AG04450 (cell line): ENCODE measurements around the gene MELTF. TPM values are rescaled to one million over a fixed set of nuclear protein-coding genes. Genes with fewer than 3 reads are reported as not detected.

Experiments
- CTCF ChIA-PET: fragments of 300-600, 350-600 bp; formaldehyde crosslinking; extraction: SDS; loops from one replicate; lab custom pipeline; 2022; ENCODE audit warnings: antibody characterized with exemption, inconsistent platforms; lab: Charles Lee
- POLR2A ChIA-PET: fragments of 350-600 bp; formaldehyde crosslinking; extraction: SDS; loops from one replicate; lab custom pipeline; 2021; ENCODE audit warnings: antibody characterized with exemption, inconsistent platforms; lab: Yijun Ruan, JAX
- DNase-seq: peaks from one replicate; pipeline ENCODE4 v3.0.0-alpha.2; 2011; ENCODE audit warnings: low read depth, low spot score
- H3K27ac ChIP-seq: one replicate; pipeline ENCODE4 v1.5.1; 2012; ENCODE audit warnings: low read depth, low read length, control low read depth
- H3K27me3 ChIP-seq: one replicate; pipeline ENCODE4 v1.6.0; 2012; ENCODE audit warnings: low read length; ENCODE audit not compliant: control insufficient read depth, insufficient read depth
- H3K4me3 ChIP-seq: 2 replicates; pipeline ENCODE4 v1.5.1; 2011; ENCODE audit warnings: mild to moderate bottlenecking, low read depth, low read length, control low read depth
- H3K9me3 ChIP-seq: 2 replicates; pipeline ENCODE4 v1.5.1; 2012; ENCODE audit warnings: low read length; ENCODE audit not compliant: control insufficient read depth, insufficient read depth
- polyA plus RNA-seq: library from polyadenylated mRNA; depleted of rRNA; stranded (reverse); fragments of >200 nt; gene quantifications from 2 replicates; pipeline ENCODE4 v1.2.3, GENCODE V29; 2011
- TF ChIP-seq, protein P1 (sequence below): IDR thresholded peaks from 2 replicates; pipeline ENCODE4 v1.5.1; 2011; ENCODE audit warnings: low read depth, low read length, control low read depth, inconsistent platforms

MELTF gene
- polyA plus RNA-seq, 1 experiment: 0.55 TPM

DNA sequence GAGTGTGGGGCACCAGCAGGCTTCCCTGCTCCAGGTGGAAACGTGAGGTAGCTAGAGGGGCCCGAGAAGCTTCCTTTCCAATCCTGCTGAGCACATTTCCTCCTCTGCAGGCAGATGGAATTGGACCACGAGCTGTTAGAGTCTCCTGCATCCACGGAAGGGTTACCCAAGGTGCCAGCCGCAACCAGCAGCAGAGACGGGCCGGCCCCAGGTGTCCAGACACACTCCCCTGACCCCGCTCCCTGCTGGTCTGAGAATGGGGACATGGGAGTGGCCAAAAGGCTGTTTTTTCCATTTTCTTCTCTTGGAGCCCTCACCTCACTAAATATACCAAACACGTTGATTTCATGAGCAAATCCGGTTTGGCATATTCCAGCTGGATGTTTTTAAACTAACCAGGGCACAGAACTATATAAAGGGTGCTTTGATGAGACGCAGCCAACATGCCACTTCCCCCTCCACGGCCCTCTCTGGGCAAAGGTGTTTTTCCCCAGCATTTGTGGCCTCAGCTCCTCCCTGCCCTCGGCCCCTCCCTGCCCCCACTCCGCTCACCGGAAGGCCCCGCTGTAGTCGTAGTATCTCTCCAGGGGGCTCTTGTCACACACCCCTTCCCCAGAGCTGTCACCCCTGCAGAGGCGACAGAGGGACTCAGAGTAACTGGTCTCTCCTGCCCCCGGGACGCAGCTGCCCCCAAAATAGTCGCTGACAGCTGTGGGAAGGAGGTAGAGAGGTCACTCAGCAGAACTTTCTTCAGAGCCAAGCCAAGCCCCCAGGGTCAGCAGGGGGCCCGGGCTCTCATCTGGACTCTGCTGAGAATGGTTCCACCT is 7.0 kb downstream of the MELTF start:
- DNase-seq: no peak
- ChIA-PET CTCF (no interaction called here), POLR2A (no interaction called here)
- Histone ChIP-seq H3K27me3 (peaks cover 38% of the 10 kb centered on the region), H3K27ac (no peak overlapping the region), H3K4me3 (no peak overlapping the region), H3K9me3 (no peaks in the 10 kb centered on the region; the same call in 1 of the 2 replicates)
- TF ChIP-seq, protein P1, sequence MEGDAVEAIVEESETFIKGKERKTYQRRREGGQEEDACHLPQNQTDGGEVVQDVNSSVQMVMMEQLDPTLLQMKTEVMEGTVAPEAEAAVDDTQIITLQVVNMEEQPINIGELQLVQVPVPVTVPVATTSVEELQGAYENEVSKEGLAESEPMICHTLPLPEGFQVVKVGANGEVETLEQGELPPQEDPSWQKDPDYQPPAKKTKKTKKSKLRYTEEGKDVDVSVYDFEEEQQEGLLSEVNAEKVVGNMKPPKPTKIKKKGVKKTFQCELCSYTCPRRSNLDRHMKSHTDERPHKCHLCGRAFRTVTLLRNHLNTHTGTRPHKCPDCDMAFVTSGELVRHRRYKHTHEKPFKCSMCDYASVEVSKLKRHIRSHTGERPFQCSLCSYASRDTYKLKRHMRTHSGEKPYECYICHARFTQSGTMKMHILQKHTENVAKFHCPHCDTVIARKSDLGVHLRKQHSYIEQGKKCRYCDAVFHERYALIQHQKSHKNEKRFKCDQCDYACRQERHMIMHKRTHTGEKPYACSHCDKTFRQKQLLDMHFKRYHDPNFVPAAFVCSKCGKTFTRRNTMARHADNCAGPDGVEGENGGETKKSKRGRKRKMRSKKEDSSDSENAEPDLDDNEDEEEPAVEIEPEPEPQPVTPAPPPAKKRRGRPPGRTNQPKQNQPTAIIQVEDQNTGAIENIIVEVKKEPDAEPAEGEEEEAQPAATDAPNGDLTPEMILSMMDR: no peak

DNA sequence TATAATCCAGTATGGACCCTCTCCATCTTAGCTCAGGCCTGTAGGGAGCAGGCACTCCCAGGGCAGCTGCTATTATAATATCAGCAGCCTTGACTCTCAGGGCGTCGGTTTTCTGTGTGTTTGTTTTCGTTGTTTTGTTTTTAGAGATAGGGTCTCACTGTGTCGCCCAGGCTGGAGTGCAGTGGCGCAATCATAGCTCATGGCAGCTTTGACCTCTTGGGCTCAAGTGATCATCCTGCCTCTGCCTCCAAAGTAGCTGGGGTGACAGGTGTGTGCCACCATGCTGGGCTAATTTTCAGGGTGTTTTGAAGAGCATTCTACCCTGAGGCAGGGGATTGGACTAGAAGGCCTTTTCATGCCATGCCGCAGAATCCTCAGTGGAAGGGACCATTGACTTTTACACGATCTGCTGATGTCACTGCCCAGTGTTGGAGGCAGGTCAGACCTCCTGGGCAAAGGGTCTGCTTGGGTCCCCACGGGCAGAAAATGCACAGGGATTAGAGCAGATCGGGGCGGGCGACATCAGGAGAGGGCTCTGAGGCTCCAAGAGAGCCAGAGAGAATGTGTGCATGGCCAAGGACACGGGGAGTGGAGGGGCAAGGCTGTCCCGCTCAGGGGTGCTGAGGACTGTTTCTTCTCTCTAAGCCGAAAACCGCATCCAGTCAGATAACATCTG is 7.8 kb downstream of the MELTF start:
- H3K9me3 ChIP-seq: no peaks in the 10 kb centered on the region; the same call in 1 of the 2 replicates
- H3K27me3 ChIP-seq: peaks cover 38% of the 10 kb centered on the region
- ChIA-PET POLR2A (interaction anchor here (0.6 kb wide), 1 partner anchor 212 kb away, joined by 3 read pairs; no protein-coding TSS in a partner anchor), CTCF (interaction anchor here (0.9 kb wide), 1 partner anchor 7 kb away, joined by 3 read pairs; the partner anchor contains the start of gene MELTF)
- TF ChIP-seq, protein P1: no peak
- no peak overlapping the region for H3K27ac ChIP-seq
- no peak overlapping the region for H3K4me3 ChIP-seq
- no peak for DNase-seq

DNA sequence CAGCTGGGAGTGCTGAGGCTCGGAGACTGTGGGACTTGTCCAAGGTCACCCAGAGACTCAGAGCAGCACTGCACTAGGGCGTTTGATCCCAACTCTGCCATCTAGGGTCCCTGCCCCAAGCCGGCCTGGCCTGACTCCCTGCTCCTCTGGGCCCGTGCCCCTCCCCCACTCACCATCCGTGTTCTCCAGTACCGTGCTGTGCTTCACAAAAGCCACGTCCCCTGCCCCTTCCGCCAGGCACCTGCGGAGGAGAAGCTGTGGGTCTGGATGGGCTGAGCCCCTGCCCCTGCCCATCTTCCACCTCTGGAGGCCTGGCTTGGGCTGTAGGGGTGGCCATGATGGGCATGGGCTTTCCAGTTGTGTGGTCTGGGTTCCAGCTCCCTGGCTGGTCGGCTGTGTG is 8.4 kb downstream of the MELTF start:
- CTCF ChIA-PET: interaction anchor here (0.9 kb wide), 1 partner anchor 8 kb away, joined by 3 read pairs; the partner anchor contains the start of gene MELTF
- Histone ChIP-seq H3K9me3 (no peaks in the 10 kb centered on the region; the same call in 1 of the 2 replicates), H3K4me3 (no peak overlapping the region), H3K27ac (no peak overlapping the region), H3K27me3 (peaks cover 41% of the 10 kb centered on the region)
- TF ChIP-seq, protein P1: no peak
- POLR2A ChIA-PET: interaction anchor here (0.6 kb wide), 1 partner anchor 212 kb away, joined by 3 read pairs; no protein-coding TSS in a partner anchor
- DNase-seq: no peak

DNA sequence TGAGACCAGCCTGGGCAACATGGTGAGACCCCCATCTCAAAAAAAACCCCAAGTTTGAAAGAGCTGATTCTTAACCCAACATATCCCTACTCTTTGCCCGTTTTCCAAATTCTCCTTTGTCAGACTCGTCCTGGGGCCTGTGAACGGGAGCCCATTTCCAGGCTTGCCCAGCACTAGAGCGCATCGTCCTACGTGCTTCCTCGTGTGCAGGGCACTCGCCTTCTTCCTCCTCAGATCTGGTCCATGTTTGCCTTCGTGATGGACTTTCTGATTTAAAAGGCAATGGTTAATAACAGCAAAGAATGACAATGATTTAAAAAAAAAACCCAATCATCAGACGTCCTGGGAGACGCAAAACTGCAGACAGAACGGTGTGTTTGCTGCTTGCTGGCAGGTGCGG is 10.1 kb downstream of the MELTF start:
- ChIA-PET POLR2A (no interaction called here), CTCF (interaction anchor here (2.6 kb wide), 1 partner anchor 10 kb away, joined by 12 read pairs; the partner anchor contains the start of gene MELTF)
- no peaks in the 10 kb centered on the region; the same call in 1 of the 2 replicates for H3K9me3 ChIP-seq
- peaks cover 38% of the 10 kb centered on the region for H3K27me3 ChIP-seq
- DNase-seq: no peak
- TF ChIP-seq, protein P1: no peak
- H3K27ac ChIP-seq: no peak overlapping the region
- H3K4me3 ChIP-seq: no peak overlapping the region
